CD4-positive, alpha-beta memory T cell (primary cell): ENCODE results near the gene OPA1. TPM values are rescaled to one million over a fixed set of nuclear protein-coding genes. Genes with fewer than 3 reads are reported as not detected.

Source experiments
- CTCF ChIA-PET: fragments of 350-600 bp; sonication (Branson Sonifier 250); formaldehyde crosslinking; loops from one replicate; lab custom pipeline; 2021; ENCODE audit warnings: inconsistent platforms; ENCODE audit not compliant: partially characterized antibody; lab: Charles Lee
- POLR2A ChIA-PET: fragments of 350-600 bp; sonication (Branson Sonifier 250); formaldehyde crosslinking; loops from one replicate; lab custom pipeline; 2021; ENCODE audit not compliant: partially characterized antibody; lab: Charles Lee
- DNase-seq, 5 donors: peaks; one replicate each; pipeline versions ENCODE4 v3.0.0 to v3.0.0-alpha.2; 2020 to 2022; ENCODE audit warnings: mixed read lengths in 1 of 5
- H3K27ac ChIP-seq: one replicate; pipeline ENCODE4 v1.7.0; 2013; ENCODE audit warnings: low read depth, low read length
- H3K27me3 ChIP-seq: 2 replicates; pipeline ENCODE4 v1.7.0; 2013; ENCODE audit warnings: mild to moderate bottlenecking, low read length, moderate library complexity; ENCODE audit not compliant: insufficient read depth
- H3K36me3 ChIP-seq: 2 replicates; pipeline ENCODE4 v1.7.0; 2013; ENCODE audit warnings: mild to moderate bottlenecking, low read length, moderate library complexity; ENCODE audit not compliant: insufficient read depth
- H3K4me1 ChIP-seq: 2 replicates; pipeline ENCODE4 v1.7.0; 2013; ENCODE audit warnings: mild to moderate bottlenecking, low read length, moderate library complexity; ENCODE audit not compliant: insufficient read depth
- H3K4me3 ChIP-seq, 2 donors: one replicate each; pipeline ENCODE4 v1.7.0; 2013; ENCODE audit warnings: low read length in 2 of 2, mild to moderate bottlenecking in 1 of 2
- H3K9me3 ChIP-seq, 2 donors: one replicate each; pipeline ENCODE4 v1.7.0; 2013; ENCODE audit warnings: low read length in 2 of 2, control low read depth in 1 of 2; ENCODE audit not compliant: control insufficient read depth in 1 of 2
- H3K27ac Mint-ChIP-seq, 7 donors: one replicate each; pipeline ENCODE4 v1.8.0; 2020 to 2021; ENCODE audit warnings: mixed read lengths in 7 of 7, mild to moderate bottlenecking in 6 of 7, inconsistent platforms in 3 of 7, moderate library complexity in 3 of 7
- H3K27me3 Mint-ChIP-seq, 2 donors: one replicate each; pipeline ENCODE4 v1.8.0; 2020 to 2021; ENCODE audit warnings: mixed read lengths in 2 of 2
- H3K36me3 Mint-ChIP-seq, 2 donors: one replicate each; pipeline ENCODE4 v1.8.0; 2020 to 2021; ENCODE audit warnings: mixed read lengths in 2 of 2, inconsistent platforms in 1 of 2, mild to moderate bottlenecking in 1 of 2
- H3K4me1 Mint-ChIP-seq, 4 donors: one replicate each; pipeline ENCODE4 v1.8.0; 2020 to 2021; ENCODE audit warnings: mixed read lengths in 4 of 4, mild to moderate bottlenecking in 1 of 4
- H3K4me3 Mint-ChIP-seq, 8 donors: one replicate each; pipeline ENCODE4 v1.8.0; 2020 to 2021; ENCODE audit warnings: mixed read lengths in 8 of 8, mild to moderate bottlenecking in 7 of 8, moderate library complexity in 6 of 8, inconsistent platforms in 3 of 8
- H3K9me3 Mint-ChIP-seq, 8 donors: one replicate each; pipeline ENCODE4 v1.8.0; 2020 to 2021; ENCODE audit warnings: mixed read lengths in 8 of 8, mild to moderate bottlenecking in 5 of 8, inconsistent platforms in 3 of 8, moderate library complexity in 1 of 8
- intact Hi-C: fragments of 100-400 bp; cut with micrococcal nuclease; formaldehyde crosslinking; loops from one replicate; pipeline ENCODE4 v1.15.1; 2023
- polyA plus RNA-seq, 2 donors: library from polyadenylated mRNA; unstranded; fragments of 300-500 nt; fragmentation: Illumina TruSeq; gene quantifications; one replicate each; pipeline ENCODE4 v1.2.3, GENCODE V29; 2021
- total RNA-seq, 2 experiments: library from RNA; stranded (reverse); gene quantifications; one replicate each; pipeline ENCODE4 v1.2.3, GENCODE V29; 2021

OPA1 gene
- total and polyA plus RNA-seq, 4 experiments from 2014 or later = 19.8 to 59.8 (median 39.9) TPM

DNA sequence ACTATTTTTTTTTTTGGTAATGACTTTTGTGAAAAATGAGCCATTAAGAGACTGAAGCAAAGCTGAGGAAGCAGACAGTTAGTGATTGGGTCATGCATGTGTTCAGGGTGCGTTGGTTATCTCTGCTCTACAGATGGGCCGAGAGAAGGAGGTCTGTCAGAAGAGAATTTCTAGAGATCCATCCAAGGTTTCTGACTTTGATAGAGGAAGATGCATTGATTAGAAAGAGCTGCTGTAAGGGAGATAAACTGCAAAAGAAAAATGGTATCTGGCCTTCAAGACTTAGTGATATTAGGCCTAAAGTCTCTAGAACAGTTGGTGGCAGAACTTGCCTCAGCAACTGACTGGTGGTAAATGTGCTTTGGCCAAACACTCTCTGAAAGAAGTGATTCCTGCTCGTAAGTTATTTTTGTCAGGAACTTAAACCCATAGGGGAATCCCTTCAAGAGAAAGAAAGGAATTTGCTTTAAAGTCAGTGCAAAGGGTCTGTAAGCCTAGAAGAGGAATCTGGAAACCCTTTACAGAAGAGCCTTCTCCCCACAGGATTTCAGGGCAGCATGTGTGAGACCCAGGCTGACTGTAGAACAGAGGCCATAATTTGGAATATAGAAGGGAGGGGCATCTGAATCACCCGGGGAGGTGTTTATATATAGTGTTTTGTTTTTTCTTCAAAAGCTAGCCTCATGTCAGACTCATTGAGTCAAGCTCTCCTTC is 67.8 kb downstream of the OPA1 start:
- Mint-ChIP-seq H3K4me3 (no peak overlapping the region), H3K27me3 (no peaks in the 10 kb centered on the region), H3K36me3 (peaks cover 40 to 80% of the 10 kb centered on the region in 2 donors), H3K4me1 (no peaks in the 10 kb centered on the region), H3K9me3 (no peaks in the 10 kb centered on the region), H3K27ac (peak overlapping the region in 3 of 7 donors; percentile 39 to 66 (median 55))
- H3K4me3 ChIP-seq = no peak overlapping the region
- no peaks in the 10 kb centered on the region for H3K9me3 ChIP-seq
- H3K27ac ChIP-seq = no peak overlapping the region
- H3K27me3 ChIP-seq = no peaks in the 10 kb centered on the region
- ChIA-PET CTCF (interaction anchor here (1.2 to 1.9 kb wide), 2 partner anchors 655 kb away, joined by 3 to 23 read pairs; no protein-coding TSS in a partner anchor), POLR2A (no interaction called here)
- intact Hi-C loops = no loop called here
- peaks cover 24% of the 10 kb centered on the region for H3K36me3 ChIP-seq
- no peaks in the 10 kb centered on the region for H3K4me1 ChIP-seq
- DNase-seq = no peak

- no peaks in the 10 kb centered on the region for H3K27me3 Mint-ChIP-seq
- no peaks in the 10 kb centered on the region for H3K9me3 ChIP-seq
- DNase-seq = no peak
- H3K4me3 ChIP-seq = no peak overlapping the region
- H3K4me1 Mint-ChIP-seq = no peaks in the 10 kb centered on the region
- H3K4me3 Mint-ChIP-seq = no peak overlapping the region
- no peak overlapping the region for H3K27ac ChIP-seq
- peaks cover 35% of the 10 kb centered on the region for H3K36me3 ChIP-seq
- no peaks in the 10 kb centered on the region for H3K4me1 ChIP-seq
- no peaks in the 10 kb centered on the region for H3K27me3 ChIP-seq
- H3K36me3 Mint-ChIP-seq = peaks cover 24 to 76% of the 10 kb centered on the region in 2 donors
- no peak overlapping the region for H3K27ac Mint-ChIP-seq
- POLR2A ChIA-PET = no interaction called here
- intact Hi-C loops = no loop called here
- CTCF ChIA-PET = interaction anchor here (1.9 to 8.0 kb wide), 2 partner anchors 653 to 655 kb away, joined by 23 to 135 read pairs; no protein-coding TSS in a partner anchor
- H3K9me3 Mint-ChIP-seq = no peaks in the 10 kb centered on the region
Measured at GRCh38 chr3:193662757-193663322, 69.8 kb downstream of the OPA1 start.

DNA sequence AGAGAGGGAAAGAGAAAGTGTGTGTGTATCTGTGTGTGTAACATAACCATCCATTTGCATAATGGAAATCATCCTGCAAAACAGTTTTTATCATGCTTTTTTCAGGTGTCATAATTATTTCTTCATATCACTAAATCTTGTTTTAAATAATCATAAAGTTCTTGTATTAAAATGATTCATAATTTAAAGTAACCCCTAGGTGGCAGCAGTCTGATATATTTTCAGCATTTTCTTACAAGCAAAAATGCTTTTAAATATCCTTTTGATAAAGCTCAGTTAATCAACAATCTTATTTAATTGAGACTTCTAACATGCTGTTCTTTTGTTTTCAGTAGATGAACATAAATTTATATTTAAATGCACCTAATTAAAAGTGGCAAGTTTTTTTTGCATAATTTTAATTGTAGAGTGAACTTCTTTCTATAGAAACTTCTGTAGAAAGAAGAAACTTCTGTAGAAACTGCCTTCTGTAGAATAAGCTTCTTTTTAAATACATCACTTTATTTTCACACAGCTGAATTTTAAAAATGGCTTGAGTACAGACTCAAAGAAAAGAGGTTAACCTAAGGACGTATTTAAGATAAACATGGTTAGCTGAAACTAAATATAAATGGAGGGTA is 72.5 kb downstream of the OPA1 start:
- Histone ChIP-seq H3K4me1 (no peaks in the 10 kb centered on the region), H3K4me3 (no peak overlapping the region), H3K27ac (no peak overlapping the region), H3K9me3 (no peaks in the 10 kb centered on the region), H3K36me3 (peaks cover 36% of the 10 kb centered on the region), H3K27me3 (no peaks in the 10 kb centered on the region)
- no peak overlapping the region for H3K4me3 Mint-ChIP-seq
- intact Hi-C loops = loop anchor here (1.0 to 2.0 kb wide), 2 partner anchors 471 to 650 kb away; partner anchors contain the start of gene HES1
- no peaks in the 10 kb centered on the region for H3K9me3 Mint-ChIP-seq
- H3K27ac Mint-ChIP-seq = no peak overlapping the region
- peaks cover 0 to 1% (median 0%) of the 10 kb centered on the region in 4 donors for H3K4me1 Mint-ChIP-seq
- peak in 4 of 5 donors; percentile 6 to 26 (median 20) for DNase-seq
- ChIA-PET POLR2A (interaction anchor here (2.7 kb wide), 1 partner anchor 650 kb away, joined by 9 read pairs; no protein-coding TSS in a partner anchor), CTCF (interaction anchor here (0.7 to 8.0 kb wide), 13 partner anchors 10 to 678 kb away, joined by 3 to 135 read pairs (median 6); no protein-coding TSS in a partner anchor)
- no peaks in the 10 kb centered on the region for H3K27me3 Mint-ChIP-seq
- H3K36me3 Mint-ChIP-seq = peaks cover 40 to 79% of the 10 kb centered on the region in 2 donors

DNA sequence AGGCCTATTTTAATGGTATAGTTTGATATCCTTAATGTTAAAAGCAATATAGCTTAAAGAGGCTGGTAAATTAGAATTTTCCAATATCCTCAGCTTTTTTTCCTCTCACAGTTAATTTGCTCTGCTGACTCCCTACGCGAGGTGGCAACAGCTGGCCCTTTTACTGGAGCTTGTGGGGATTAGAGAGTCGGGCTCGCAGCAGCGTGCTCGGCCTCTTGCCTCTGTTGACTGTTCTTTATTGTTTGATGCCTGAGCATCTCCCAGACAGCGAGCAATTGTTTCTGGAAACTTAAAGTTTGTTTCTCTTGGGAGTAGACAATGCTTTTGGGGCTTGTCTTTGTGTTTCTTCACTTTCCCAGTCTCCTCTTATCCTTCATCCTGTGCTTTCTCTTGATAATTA is 80.8 kb downstream of the OPA1 start:
- CTCF ChIA-PET = interaction anchor here (2.3 kb wide), 1 partner anchor 641 kb away, joined by 10 read pairs; no protein-coding TSS in a partner anchor

GRCh38 chr3:193674714-193675113 is 81.7 kb downstream of the OPA1 start:
- DNase-seq = no peak
- Mint-ChIP-seq H3K27ac (no peak overlapping the region), H3K36me3 (peaks cover 46 to 57% of the 10 kb centered on the region in 2 donors), H3K9me3 (no peaks in the 10 kb centered on the region), H3K4me1 (peaks cover 0 to 4% (median under 1%) of the 10 kb centered on the region in 4 donors), H3K4me3 (no peak overlapping the region), H3K27me3 (no peaks in the 10 kb centered on the region)
- Histone ChIP-seq H3K36me3 (peaks cover 12% of the 10 kb centered on the region), H3K27me3 (no peaks in the 10 kb centered on the region), H3K4me3 (no peak overlapping the region), H3K9me3 (no peaks in the 10 kb centered on the region), H3K27ac (no peak overlapping the region), H3K4me1 (no peaks in the 10 kb centered on the region)
- intact Hi-C loops = no loop called here
- ChIA-PET CTCF (interaction anchor here (2.3 kb wide), 1 partner anchor 640 kb away, joined by 10 read pairs; no protein-coding TSS in a partner anchor), POLR2A (no interaction called here)

More for the DNA sequence above, 80.8 kb downstream of the OPA1 start:
- Histone ChIP-seq H3K27me3 (no peaks in the 10 kb centered on the region), H3K4me1 (no peaks in the 10 kb centered on the region), H3K36me3 (peaks cover 12% of the 10 kb centered on the region), H3K4me3 (no peak overlapping the region), H3K9me3 (no peaks in the 10 kb centered on the region), H3K27ac (no peak overlapping the region)
- H3K4me3 Mint-ChIP-seq = no peak overlapping the region
- H3K9me3 Mint-ChIP-seq = no peaks in the 10 kb centered on the region
- POLR2A ChIA-PET = no interaction called here
- no peak for DNase-seq
- peaks cover 51 to 62% of the 10 kb centered on the region in 2 donors for H3K36me3 Mint-ChIP-seq
- intact Hi-C loops = no loop called here
- peaks cover 0 to 4% (median 1%) of the 10 kb centered on the region in 4 donors for H3K4me1 Mint-ChIP-seq
- H3K27me3 Mint-ChIP-seq = no peaks in the 10 kb centered on the region
- H3K27ac Mint-ChIP-seq = no peak overlapping the region

GRCh38 chr3:193677734-193678133 is 84.7 kb downstream of the OPA1 start:
- intact Hi-C loops = no loop called here
- no peak overlapping the region for H3K4me3 ChIP-seq
- H3K36me3 Mint-ChIP-seq = peaks cover 44 to 52% of the 10 kb centered on the region in 2 donors

DNA sequence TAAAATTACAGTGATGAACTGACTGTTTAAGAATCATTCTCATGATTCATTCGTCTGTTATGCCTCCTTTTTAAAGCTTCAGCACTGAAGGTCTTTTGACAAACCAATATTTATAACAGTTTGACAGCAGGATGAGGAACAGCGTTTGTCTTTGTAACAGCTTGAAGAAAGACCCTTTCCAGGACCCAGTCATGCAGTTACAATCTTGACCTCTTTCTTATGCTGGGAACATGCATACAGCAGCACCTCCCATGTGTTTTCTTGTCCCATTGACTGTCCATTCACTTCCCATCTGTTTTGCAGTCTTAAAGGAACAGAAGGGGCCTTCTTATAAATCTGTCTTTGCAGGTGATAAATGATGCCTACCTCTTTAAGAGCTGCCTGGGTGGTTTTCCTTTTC is 87.2 kb downstream of the OPA1 start:
- no peaks in the 10 kb centered on the region for H3K9me3 ChIP-seq
- Mint-ChIP-seq H3K36me3 (peaks cover 31 to 41% of the 10 kb centered on the region in 2 donors), H3K9me3 (no peaks in the 10 kb centered on the region), H3K4me1 (peaks cover 0 to 4% (median 1%) of the 10 kb centered on the region in 4 donors), H3K27ac (no peak overlapping the region), H3K27me3 (no peaks in the 10 kb centered on the region), H3K4me3 (no peak overlapping the region)
- H3K4me1 ChIP-seq = no peaks in the 10 kb centered on the region
- CTCF ChIA-PET = no interaction called here
- no peak overlapping the region for H3K4me3 ChIP-seq
- intact Hi-C loops = no loop called here
- POLR2A ChIA-PET = no interaction called here
- H3K27ac ChIP-seq = no peak overlapping the region
- H3K36me3 ChIP-seq = no peaks in the 10 kb centered on the region
- H3K27me3 ChIP-seq = no peaks in the 10 kb centered on the region
- DNase-seq = no peak

More at GRCh38 chr3:193677734-193678133, 84.7 kb downstream of the OPA1 start:
- ChIA-PET CTCF (no interaction called here), POLR2A (no interaction called here)
- Histone ChIP-seq H3K9me3 (no peaks in the 10 kb centered on the region), H3K27me3 (no peaks in the 10 kb centered on the region), H3K27ac (no peak overlapping the region), H3K36me3 (peaks cover 5% of the 10 kb centered on the region), H3K4me1 (no peaks in the 10 kb centered on the region)
- Mint-ChIP-seq H3K27ac (no peak overlapping the region), H3K4me3 (no peak overlapping the region), H3K4me1 (peaks cover 0 to 4% (median under 1%) of the 10 kb centered on the region in 4 donors), H3K9me3 (no peaks in the 10 kb centered on the region), H3K27me3 (no peaks in the 10 kb centered on the region)
- DNase-seq = no peak
